Superior temporal gyrus (tissue), 1 donor: Measurements from ENCODE around the gene AWAT2.

Experiments
- DNase-seq: peaks from one replicate; pipeline ENCODE4 v3.0.0-alpha.2; 2016; ENCODE audit errors: extremely low spot score

Gene AWAT2

DNA sequence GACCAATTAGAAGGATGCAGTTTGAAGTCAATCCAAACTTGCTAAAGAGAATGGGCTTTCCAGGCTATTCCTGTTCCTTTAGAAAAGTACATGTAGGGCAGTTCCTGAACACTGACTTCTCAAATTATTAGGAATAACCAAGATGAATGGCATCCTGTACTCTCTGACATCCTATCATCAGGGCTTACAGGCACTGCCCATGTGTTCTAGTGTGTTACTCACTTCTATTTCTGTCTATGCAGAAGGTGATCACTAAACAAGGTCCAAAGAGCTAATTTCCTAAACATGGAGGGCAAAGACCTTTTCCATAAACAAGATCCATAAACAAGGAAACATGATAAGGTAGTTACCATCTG, 53.6 kb downstream of the AWAT2 start:
- no peak for DNase-seq

DNA sequence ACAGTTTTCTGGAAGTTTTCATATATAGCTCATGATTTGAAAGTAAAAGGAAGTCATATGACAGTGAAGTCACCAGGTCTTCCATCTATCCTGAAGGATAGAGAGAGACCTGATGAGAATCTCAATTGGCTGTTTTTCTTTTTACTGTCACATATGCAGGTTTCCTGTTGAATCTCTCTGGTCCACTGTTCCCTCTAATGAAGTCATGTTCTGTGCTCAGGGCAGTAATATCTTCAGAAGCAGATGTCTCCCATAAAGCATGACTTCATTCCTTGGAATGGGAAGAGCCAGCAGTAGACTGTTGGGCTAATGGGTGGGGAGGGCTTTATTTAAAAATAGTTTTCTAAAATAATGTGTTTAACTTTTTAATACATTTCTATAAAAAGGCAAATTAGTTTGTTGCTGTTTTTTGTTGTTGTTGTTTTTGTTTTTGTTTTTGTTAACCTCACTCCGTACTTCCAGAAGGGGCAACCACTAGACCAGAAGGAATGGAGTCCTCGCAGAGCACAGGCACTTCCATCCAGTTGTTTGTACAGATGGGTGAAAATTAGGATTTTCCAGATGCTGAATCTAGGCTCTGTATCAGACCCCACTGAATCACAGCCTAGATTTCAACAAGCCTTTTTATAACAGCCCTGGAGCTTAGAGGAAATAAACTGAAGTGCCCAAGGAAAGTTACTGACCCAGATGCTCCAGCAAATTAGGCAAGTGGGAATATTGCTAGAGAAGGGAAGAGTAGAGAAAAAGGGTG, 54.2 kb downstream of the AWAT2 start:
- no peak for DNase-seq

DNA sequence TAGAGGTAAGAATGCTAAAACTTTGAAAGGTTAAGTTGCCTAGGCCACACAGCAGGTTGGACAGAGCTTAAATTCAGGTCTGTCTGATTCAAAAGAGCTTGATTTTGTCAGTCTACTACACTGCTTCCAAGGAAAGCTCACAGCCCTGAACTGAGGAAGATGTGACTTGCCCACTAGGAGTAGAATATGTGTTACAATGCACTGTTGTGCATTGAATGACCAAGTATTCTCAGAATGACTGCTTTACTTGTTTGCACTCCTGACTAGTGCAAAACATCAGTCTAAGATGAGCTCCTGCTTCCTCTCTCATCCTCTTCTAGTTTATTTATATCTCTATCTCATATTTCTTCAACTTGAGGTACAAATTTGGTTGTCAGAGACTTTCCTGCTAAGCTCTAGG, 56.2 kb downstream of the AWAT2 start:
- no peak for DNase-seq

DNA sequence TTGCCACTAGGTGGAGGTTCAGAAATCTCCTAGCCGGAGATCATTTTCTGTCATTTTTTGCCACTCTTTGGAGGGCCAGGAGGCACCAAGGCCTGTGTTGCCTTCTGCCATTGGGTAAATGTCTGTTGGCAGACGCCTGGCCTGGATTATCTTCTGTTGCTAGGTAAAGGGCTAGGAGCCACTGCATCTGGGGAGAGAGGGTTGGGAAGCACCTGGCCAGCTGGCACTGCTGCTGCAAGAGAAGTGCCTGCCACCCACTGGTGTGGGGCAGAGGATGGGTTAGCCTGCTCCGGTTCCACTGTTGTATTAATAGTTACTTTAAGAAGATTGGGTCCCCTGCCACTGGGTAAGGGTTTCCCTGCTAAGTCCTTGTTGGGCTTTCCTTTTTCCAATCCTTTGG, 58.1 kb downstream of the AWAT2 start:
- DNase-seq: no peak
